EL (cell line): Measurements from ENCODE around the gene SMIM15.

Experiments
- DNase-seq: peaks from one replicate; pipeline ENCODE4 v3.0.0-alpha.2; 2016

The SMIM15 gene

DNA sequence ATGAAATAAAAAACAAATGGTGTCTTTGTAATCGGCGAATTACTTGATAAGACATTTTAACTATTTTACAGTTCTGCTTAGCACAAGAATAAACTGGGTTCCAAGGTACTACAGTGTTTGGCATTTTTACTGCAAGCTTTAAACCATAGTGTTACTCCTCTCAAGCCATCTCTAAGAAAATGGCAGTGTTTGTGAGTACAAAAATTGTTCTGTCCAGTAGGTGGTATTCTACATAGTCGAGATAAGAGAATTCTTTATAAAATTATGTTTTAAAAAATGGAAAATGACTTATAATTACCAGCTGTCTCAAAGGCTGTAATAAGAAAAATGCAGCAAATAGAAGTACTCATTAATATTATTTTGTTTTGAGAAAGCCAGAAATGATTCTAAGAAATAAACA is 3.2 kb downstream of the SMIM15 start:
- no peak for DNase-seq

DNA sequence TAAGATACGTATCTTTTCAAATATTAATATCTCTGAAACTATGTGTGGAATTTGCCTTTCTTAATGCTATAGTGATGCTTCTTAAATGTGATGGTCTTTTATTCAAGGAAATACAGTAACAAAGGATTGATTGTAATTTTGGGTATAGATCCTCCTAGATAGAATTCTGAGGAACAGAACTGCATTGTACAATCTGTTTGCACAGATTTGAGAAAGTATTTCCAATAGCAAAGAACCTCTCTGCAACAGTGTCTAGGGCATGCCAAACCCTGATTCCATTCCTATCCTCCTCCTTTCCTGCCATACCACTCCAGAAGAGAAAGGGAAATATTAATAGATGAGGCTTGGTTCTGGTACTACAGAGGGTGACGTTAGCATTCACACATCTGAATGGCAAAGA is 10.4 kb downstream of the SMIM15 start:
- no peak for DNase-seq

DNA sequence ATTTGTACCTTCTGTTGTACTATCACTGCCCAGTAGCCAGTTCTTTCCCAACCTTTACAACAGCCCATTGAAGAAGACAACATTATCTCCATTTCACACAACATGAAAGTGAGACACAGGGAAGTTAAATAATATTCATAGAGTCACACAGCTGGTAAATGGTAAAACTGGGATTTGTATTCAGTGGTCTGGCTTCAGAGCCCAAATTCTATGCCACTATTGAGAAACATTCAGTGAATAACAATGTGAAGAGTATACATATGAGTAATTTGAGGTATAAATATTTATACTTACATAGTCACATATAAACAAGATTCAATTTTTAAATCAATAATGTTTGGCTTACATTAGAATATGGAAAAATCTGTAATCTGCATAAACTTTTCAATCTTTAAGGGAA is 13.8 kb downstream of the SMIM15 start:
- DNase-seq, result no peak

DNA sequence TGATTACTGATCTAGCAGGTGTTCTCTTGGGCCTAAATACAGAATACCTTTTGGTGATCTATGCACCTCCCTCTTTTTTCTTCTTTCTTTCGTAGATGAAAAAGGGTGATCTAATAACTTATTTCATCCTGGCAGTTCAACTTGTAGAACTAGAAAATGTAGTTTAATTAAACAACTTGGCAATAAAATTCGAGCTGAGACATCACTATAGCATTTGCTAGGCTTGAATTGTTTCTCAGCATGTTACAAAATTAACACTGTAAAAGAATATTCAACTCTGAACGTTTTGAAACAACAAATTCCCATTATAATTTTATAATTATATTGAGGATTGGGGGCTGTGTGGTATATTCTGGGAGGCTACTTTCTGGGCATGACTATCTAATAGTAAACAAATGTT is 19.5 kb downstream of the SMIM15 start:
- no peak for DNase-seq

DNA sequence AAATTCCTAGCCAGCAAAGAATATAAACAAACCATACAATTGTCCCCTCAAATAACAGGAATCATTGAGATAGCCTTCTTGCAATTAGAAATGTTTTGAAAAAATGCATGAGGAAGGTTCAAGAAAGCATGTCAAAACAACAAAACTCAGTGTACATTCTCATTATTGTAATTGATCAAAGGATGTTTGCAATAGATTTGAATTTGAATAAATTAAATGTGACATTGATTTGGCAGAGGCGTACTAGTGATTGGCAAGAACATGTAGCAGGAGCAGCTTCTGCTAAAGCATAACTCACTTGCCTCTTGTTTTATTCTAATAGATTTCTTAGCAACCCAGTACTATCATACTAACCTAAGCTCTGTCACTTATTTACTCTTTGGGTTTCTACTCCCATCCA is 19.9 kb downstream of the SMIM15 start:
- no peak for DNase-seq

DNA sequence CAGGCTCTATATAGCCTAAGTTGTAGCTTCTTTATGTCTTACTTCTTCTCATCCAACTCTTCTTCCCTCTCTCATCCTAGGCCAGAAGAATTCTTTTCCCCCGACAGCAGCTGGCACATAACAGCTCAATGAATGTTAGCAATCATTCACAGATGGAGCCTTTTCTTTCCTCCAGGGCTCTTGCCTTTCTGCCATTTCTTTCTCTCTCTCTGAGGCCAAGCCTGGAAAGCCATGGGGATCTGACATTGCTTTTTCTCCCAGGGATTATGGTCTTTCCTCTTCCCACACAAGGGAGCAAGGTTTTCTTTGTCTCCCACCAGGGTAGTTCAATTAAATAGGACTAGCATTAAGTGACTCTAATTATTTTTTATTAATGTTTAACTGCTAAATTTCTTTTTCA is 20.5 kb downstream of the SMIM15 start:
- DNase-seq, result no peak

DNA sequence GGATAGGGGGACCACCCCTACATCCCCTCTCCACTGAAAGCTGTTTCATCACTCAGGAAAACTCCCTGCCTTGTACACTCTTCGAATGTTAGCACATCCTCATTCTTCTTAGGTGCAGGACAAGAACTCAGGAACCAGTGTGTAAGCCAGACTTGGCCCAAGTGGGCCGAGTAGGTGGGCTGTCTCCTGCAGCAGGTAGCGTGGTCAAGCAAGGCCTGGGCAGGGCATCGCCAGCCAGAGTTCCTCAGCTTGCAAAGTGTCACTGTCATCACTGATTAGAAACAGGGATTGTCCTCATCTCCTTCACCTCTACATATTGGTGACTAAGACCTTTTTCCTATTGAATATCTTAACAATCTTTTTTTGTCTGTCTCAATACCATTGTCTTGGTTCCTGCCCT is 22.3 kb downstream of the SMIM15 start:
- DNase-seq, result no peak

DNA sequence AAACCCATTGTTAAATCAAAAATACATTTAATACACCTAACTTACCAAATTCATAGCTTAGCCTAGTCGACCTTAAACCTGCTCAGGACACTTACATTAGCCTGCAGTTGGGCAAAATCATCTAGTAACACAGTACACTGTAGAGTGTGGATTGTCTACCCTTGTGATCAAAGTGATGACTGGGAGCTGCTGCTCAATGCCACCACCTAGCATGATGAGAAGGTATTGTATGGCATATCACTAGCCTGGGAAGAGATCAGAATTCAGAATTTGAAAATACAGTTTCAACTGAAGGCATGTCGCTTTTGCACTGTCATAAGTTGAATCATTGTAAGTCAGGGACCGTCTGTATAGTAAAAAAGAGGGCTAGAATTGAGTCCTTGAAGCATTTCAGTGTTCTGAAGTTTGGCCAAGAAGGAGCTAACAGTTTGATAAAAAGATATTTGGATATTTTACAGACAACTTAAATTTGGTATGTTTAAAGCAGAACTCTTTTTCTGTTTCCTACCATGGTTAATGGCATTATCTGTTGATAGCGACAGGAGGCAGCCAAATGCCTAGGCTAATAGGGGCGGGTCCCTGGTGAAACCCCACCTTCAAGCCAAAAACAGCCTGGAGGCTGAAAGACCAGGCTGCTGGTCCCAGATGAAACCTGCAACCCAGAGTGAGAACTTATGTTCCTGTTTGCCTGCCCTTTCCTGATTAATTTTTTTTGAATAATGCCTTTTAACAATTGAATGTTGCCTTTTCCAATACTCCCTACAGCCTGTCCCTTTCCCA is 23.0 kb downstream of the SMIM15 start:
- DNase-seq, result no peak

DNA sequence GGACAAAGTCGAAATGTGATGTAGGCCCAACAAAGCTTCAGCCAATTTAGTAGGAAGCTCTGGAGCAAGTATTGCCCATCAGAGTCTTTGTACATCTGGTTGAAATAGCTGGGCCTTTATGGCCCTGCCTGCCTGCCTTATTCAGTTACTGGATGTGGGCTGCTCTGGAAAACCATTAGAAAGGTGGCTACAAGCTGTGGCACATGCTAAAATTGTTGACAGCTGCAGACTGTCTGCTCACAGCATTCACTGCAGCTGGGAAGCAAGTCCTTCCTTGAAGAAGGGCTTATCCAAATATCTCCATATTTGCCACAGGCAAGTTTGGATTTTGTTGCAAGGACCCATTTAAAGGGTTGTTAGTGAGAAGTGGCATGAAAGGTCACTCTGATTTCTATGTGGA is 24.4 kb downstream of the SMIM15 start:
- DNase-seq, result no peak

DNA sequence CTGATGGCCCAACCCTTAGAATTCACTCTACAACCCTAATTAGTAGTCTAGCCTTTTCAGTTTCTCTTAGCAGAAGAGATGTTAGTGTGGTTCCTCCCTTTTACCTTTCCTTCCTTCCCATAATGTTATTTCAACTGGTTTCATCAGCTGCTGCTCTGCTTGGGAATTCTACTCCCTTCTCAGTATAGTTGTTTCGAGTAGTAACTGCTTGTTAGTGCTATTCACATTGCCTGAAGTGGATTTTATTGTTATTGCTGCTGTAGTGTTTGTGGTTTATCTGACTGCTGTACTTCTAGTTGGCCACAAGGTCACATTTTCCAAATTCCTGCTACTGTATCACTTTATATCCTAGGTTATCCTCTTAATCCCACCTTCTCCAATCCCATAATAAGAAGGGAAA is 29.7 kb downstream of the SMIM15 start:
- DNase-seq, result peak; percentile 50

DNA sequence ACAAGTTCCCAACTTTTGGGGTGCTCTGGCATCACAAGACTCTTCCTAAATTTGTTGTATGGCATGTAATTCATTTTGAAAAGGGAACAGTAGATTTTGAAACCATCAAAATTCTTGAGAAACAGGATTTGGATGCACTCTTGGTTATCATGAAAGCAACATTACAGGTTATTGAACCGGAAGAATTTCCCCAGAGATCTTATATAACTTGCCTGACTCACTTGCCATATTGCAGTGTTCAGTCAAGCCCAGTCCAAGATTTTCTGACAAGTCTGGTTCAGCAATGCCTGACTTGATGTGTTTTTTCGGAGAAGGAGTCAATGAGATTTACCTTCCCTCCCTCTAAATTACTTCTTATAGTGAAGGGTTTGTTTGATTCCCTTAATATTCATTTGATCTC is 32.0 kb downstream of the SMIM15 start:
- no peak for DNase-seq

DNA sequence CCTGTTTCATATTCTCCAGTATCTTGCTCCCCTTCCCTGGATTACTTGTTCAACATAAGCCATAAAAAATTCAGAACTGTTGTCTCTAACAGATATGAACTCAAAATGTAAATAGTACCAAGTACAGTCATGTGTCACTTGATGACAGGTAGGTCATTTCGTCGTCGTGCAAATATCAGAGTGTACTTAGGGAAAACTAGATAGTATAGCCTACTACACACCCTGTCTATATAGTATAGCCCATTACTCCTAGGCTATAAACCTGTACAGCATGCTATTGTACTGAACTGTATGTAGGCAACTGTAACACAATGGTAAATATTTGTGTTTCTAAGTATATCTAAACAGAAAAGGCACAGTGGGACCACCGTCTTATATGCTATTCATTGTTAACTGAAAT is 39.1 kb downstream of the SMIM15 start:
- DNase-seq, result no peak

DNA sequence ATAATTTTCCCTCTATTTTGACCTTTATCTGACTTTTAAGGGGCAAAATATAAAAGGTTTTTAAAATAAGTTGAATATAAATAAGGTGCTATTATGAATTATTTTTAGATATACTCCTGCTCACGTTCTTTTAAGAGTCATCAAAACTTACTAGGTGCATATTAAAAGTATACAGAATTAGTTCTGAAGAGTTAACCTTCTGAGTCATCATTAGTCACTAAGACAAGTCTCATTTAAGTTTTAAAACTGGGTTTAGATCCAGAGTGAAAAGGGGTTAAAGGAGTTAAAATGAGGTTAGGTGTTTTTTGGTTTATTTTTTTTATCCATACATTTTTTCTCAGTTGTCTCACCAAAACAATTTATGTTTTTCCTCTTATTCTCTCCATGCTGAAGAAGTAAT is 41.7 kb downstream of the SMIM15 start:
- DNase-seq, result peak; percentile 8

DNA sequence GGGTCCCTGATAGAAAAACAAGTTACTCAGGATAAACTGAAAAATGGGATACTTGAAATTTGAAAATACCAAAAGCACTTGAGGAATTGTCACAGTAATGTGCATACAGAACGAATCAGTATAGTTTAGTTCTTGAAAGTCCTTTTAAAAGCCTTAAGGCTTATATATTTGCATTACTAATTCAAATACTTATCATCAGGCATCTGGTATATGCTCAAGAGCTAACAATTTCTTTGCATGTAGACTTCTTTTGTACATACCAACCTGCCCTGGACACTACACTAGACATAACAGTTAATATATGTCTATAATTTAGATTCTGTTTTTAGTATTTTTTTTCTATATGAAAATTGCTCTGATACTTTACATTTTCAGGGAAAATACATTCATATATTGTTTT is 43.2 kb downstream of the SMIM15 start:
- no peak for DNase-seq

DNA sequence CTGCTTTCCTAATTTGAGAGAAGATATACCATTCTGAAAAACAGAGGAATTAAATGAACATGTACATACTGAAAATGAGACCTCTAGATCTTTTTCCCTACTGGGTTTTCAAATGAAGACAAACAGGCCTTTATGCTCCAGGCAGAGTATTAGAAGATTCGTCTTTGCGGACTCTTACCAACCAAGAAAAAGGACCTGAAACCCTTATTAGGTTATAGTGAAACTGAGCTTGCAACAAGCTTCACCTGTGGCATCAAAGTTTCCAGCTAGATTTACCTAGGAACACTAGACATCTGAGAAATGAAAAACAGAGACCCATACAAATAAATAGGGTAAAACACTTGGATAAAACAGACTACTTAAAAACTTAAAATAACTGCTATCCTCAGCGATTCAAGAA is 46.3 kb downstream of the SMIM15 start:
- DNase-seq, result no peak

DNA sequence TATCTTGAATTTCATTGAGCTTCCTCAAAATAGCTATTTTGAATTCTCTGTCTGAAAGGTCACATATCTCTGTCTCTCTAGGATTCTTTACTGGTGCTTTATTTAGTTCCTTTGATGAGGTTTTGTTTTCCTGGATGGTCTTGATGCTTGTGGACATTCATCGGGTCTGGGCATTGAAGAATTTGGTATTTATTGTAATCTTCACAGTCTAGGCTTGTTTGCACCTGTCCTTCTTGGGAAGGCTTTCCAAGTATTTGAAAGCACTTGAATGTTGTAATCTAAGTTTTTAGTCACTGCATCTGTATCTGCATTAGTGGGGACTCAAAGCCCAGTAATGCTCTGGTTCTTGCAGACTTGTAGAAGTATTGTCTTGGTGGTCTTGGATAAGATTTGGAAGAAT is 47.8 kb downstream of the SMIM15 start:
- DNase-seq, result no peak
